Activated B cell treated with CpG ODN at 0.5 μM for 24 hours (primary cell): ENCODE data around the gene PIEZO2. TPM values are rescaled to one million over a fixed set of nuclear protein-coding genes. Genes with fewer than 3 reads are reported as not detected.
"Not testable (repeated sequence)": the region's sequence is repeated elsewhere in the genome, so short reads cannot be mapped to it uniquely, and the experiment has no call there.

Experiments used
- ATAC-seq: fragments of 200-7000 bp; cut with Tn5 transposase; one replicate; pipeline ENCODE4 v1.10.0; 2021; ENCODE audit warnings: low read depth, mild to moderate bottlenecking, moderate library complexity
- CTCF ChIA-PET: fragments of 350-600 bp; sonication (Branson Sonifier 250); formaldehyde crosslinking; loops from one replicate; lab custom pipeline; 2021; ENCODE audit warnings: antibody characterized with exemption; lab: Charles Lee
- POLR2A ChIA-PET: fragments of 350-600 bp; sonication (Branson Sonifier 250); formaldehyde crosslinking; loops from one replicate; lab custom pipeline; 2021; ENCODE audit warnings: antibody characterized with exemption; lab: Charles Lee
- DNase-seq: peaks from one replicate; pipeline ENCODE4 v3.0.0; 2022
- H3K27ac Mint-ChIP-seq: one replicate; pipeline ENCODE4 v1.8.0; 2020; ENCODE audit warnings: mixed read lengths
- H3K27me3 Mint-ChIP-seq: one replicate; pipeline ENCODE4 v1.8.0; 2021; ENCODE audit warnings: mixed read lengths
- H3K36me3 Mint-ChIP-seq: one replicate; pipeline ENCODE4 v1.8.0; 2021; ENCODE audit warnings: low read depth, mixed read lengths
- H3K4me1 Mint-ChIP-seq: one replicate; pipeline ENCODE4 v1.8.0; 2021; ENCODE audit warnings: mixed read lengths
- H3K4me3 Mint-ChIP-seq: one replicate; pipeline ENCODE4 v1.8.0; 2020; ENCODE audit warnings: mild to moderate bottlenecking, mixed read lengths
- H3K9me3 Mint-ChIP-seq: one replicate; pipeline ENCODE4 v1.8.0; 2020; ENCODE audit warnings: mixed read lengths
- intact Hi-C: fragments of 100-400 bp; cut with micrococcal nuclease; formaldehyde crosslinking; loops from one replicate; pipeline ENCODE4 v1.15.1; 2024
- total RNA-seq: library from RNA; stranded (reverse); gene quantifications from 2 replicates; pipeline ENCODE4 v1.2.3, GENCODE V29; 2022
- TF ChIP-seq, protein P1 (sequence below): fragments of 200-600 bp; IDR thresholded peaks from one replicate; pipeline ENCODE4 v1.8.0; 2022; ENCODE audit warnings: antibody characterized with exemption, mild to moderate bottlenecking

Gene PIEZO2
- total RNA-seq, 1 donor from 2014 or later, result not detected

GRCh38 chr18:10659594-10659993 lies 489.8 kb downstream of the PIEZO2 start:
- Mint-ChIP-seq H3K4me3 (no peak overlapping the region), H3K27ac (no peak overlapping the region), H3K36me3 (no peaks in the 10 kb centered on the region), H3K4me1 (no peaks in the 10 kb centered on the region), H3K9me3 (no peaks in the 10 kb centered on the region), H3K27me3 (peaks cover 7% of the 10 kb centered on the region)
- POLR2A ChIA-PET, result no interaction called here
- CTCF ChIA-PET, result no interaction called here
- TF ChIP-seq, protein P1, sequence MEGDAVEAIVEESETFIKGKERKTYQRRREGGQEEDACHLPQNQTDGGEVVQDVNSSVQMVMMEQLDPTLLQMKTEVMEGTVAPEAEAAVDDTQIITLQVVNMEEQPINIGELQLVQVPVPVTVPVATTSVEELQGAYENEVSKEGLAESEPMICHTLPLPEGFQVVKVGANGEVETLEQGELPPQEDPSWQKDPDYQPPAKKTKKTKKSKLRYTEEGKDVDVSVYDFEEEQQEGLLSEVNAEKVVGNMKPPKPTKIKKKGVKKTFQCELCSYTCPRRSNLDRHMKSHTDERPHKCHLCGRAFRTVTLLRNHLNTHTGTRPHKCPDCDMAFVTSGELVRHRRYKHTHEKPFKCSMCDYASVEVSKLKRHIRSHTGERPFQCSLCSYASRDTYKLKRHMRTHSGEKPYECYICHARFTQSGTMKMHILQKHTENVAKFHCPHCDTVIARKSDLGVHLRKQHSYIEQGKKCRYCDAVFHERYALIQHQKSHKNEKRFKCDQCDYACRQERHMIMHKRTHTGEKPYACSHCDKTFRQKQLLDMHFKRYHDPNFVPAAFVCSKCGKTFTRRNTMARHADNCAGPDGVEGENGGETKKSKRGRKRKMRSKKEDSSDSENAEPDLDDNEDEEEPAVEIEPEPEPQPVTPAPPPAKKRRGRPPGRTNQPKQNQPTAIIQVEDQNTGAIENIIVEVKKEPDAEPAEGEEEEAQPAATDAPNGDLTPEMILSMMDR, result no peak
- intact Hi-C loops, result no loop called here
- no peak for DNase-seq
- no peak for ATAC-seq

DNA sequence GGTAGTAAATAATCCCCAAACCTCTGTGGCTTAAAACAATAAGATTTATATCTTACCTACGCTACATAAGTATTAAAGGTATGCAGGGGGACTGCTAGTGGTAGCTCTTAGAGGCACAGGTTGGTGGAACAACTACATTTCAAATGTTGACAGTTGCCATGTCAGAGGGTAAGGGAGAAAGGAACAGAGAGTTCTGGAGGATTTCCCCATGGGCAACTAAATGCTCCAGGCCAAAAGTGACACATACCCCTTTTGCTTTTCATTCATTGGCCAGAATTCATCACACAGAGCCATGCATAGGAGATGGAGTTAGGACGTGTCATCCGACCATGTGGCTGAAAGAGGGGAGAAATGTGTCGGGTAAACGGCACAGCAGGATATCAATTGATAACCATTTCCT lies 490.4 kb downstream of the PIEZO2 start:
- CTCF ChIA-PET, result no interaction called here
- no peak overlapping the region for H3K4me3 Mint-ChIP-seq
- no peaks in the 10 kb centered on the region for H3K9me3 Mint-ChIP-seq
- H3K36me3 Mint-ChIP-seq, result no peaks in the 10 kb centered on the region
- no peak for ATAC-seq
- peaks cover 7% of the 10 kb centered on the region for H3K27me3 Mint-ChIP-seq
- no peaks in the 10 kb centered on the region for H3K4me1 Mint-ChIP-seq
- TF ChIP-seq, protein P1, result no peak
- no peak for DNase-seq
- intact Hi-C loops, result no loop called here
- POLR2A ChIA-PET, result no interaction called here
- H3K27ac Mint-ChIP-seq, result no peak overlapping the region

GRCh38 chr18:10644003-10644402 lies 505.4 kb downstream of the PIEZO2 start:
- DNase-seq, ATAC-seq, POLR2A ChIA-PET, intact Hi-C loops, H3K4me3 Mint-ChIP-seq, H3K27ac Mint-ChIP-seq, H3K36me3 Mint-ChIP-seq, CTCF ChIA-PET, H3K27me3 Mint-ChIP-seq, H3K9me3 Mint-ChIP-seq, H3K4me1 Mint-ChIP-seq: not testable (repeated sequence)

- H3K27ac Mint-ChIP-seq, ATAC-seq, H3K27me3 Mint-ChIP-seq, H3K4me3 Mint-ChIP-seq, POLR2A ChIA-PET, intact Hi-C loops, H3K9me3 Mint-ChIP-seq, H3K36me3 Mint-ChIP-seq, H3K4me1 Mint-ChIP-seq, DNase-seq, CTCF ChIA-PET: not testable (repeated sequence)
Measured at GRCh38 chr18:10642915-10643524, 506.3 kb downstream of the PIEZO2 start.

- H3K27ac Mint-ChIP-seq, CTCF ChIA-PET, H3K36me3 Mint-ChIP-seq, intact Hi-C loops, ATAC-seq, H3K27me3 Mint-ChIP-seq, DNase-seq, H3K9me3 Mint-ChIP-seq, H3K4me1 Mint-ChIP-seq, H3K4me3 Mint-ChIP-seq, POLR2A ChIA-PET: not testable (repeated sequence)
Measured at GRCh38 chr18:10638539-10638885, 510.9 kb downstream of the PIEZO2 start.

DNA sequence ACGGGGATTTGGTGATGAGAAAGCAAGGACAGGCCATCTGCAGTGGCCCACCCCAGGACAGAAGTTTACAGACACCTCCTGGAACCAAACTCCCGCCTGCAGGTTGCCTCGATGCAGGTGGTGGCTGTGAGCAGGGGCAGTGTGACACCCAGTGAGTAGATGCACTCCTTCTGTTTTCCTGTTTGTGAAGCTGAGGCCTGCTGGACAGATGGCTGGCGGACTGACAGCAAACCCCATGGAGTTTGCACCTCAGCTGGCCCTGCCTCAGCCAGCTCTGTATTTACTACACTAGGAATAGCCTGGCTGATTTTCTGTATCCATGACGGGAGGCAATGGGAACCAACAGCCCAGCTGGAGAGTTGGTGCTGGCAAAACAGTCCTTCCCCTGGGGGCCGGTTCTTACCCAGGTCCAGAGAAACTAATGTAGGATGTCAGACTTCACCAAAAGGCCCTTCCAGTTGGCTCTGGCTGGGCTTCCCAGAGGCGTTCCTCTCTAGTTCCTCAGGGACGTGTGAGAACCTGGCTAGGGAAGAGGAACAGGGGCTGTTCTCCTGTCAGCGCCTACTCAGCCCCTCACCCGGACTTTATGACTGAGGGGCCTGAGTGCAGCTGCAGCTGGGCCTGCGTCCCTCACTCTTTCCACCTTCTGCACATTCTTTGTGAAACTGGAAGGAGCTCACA lies 511.4 kb downstream of the PIEZO2 start:
- H3K4me3 Mint-ChIP-seq, H3K36me3 Mint-ChIP-seq, H3K9me3 Mint-ChIP-seq, H3K4me1 Mint-ChIP-seq, CTCF ChIA-PET, intact Hi-C loops, H3K27ac Mint-ChIP-seq, POLR2A ChIA-PET, DNase-seq, ATAC-seq, H3K27me3 Mint-ChIP-seq: not testable (repeated sequence)

GRCh38 chr18:10629076-10629475 lies 520.3 kb downstream of the PIEZO2 start:
- H3K9me3 Mint-ChIP-seq, POLR2A ChIA-PET, CTCF ChIA-PET, intact Hi-C loops, H3K27ac Mint-ChIP-seq, H3K27me3 Mint-ChIP-seq, H3K36me3 Mint-ChIP-seq: not testable (repeated sequence)
- ATAC-seq (peak; percentile 98), DNase-seq (peak; percentile 18)
- peak overlapping the region; percentile 36 for H3K4me3 Mint-ChIP-seq
- H3K4me1 Mint-ChIP-seq, result peaks cover 12% of the 10 kb centered on the region

GRCh38 chr18:10626606-10627213 lies 522.7 kb downstream of the PIEZO2 start:
- H3K9me3 Mint-ChIP-seq, H3K4me3 Mint-ChIP-seq, ATAC-seq, H3K36me3 Mint-ChIP-seq, H3K27ac Mint-ChIP-seq, CTCF ChIA-PET, DNase-seq, intact Hi-C loops, POLR2A ChIA-PET, H3K27me3 Mint-ChIP-seq: not testable (repeated sequence)
- peaks cover 12% of the 10 kb centered on the region for H3K4me1 Mint-ChIP-seq

GRCh38 chr18:10623606-10624005 lies 525.8 kb downstream of the PIEZO2 start:
- intact Hi-C loops, POLR2A ChIA-PET, H3K4me1 Mint-ChIP-seq, H3K27me3 Mint-ChIP-seq, DNase-seq, ATAC-seq, H3K27ac Mint-ChIP-seq, H3K36me3 Mint-ChIP-seq, H3K4me3 Mint-ChIP-seq, CTCF ChIA-PET, H3K9me3 Mint-ChIP-seq: not testable (repeated sequence)

GRCh38 chr18:10622982-10623381 lies 526.4 kb downstream of the PIEZO2 start:
- DNase-seq, intact Hi-C loops, ATAC-seq, H3K27ac Mint-ChIP-seq, H3K4me1 Mint-ChIP-seq, H3K9me3 Mint-ChIP-seq, H3K27me3 Mint-ChIP-seq, POLR2A ChIA-PET, CTCF ChIA-PET, H3K4me3 Mint-ChIP-seq, H3K36me3 Mint-ChIP-seq: not testable (repeated sequence)
